ENCODE results near the gene SLC39A10.
"Not testable (repeated sequence)": the region's sequence is repeated elsewhere in the genome, so short reads cannot be mapped to it uniquely, and the experiment has no call there.

SLC39A10 gene

GRCh38 chr2:195632856-195633572, 24.0 kb upstream of the SLC39A10 start:
- H3K9me3 ChIP-seq (ENCODE audit: control insufficient read depth, low read depth, low read length), result no peaks in the 10 kb centered on the region
- H3K27ac ChIP-seq (ENCODE audit: low read length), result no peak overlapping the region

GRCh38 chr2:195633573-195633870, 23.5 kb upstream of the SLC39A10 start:
- no peak overlapping the region for H3K9ac ChIP-seq (ENCODE audit: low read length)
- H3K27ac ChIP-seq (ENCODE audit: low read length), result no peak overlapping the region
- H3K4me1 ChIP-seq (ENCODE audit: control insufficient read depth, low read depth, low read length), result no peaks in the 10 kb centered on the region
- no peaks in the 10 kb centered on the region for H3K27me3 ChIP-seq (ENCODE audit: control insufficient read depth, insufficient read depth, low read length)
- H3K4me3 ChIP-seq (ENCODE audit: low read length), result no peak overlapping the region
- H3K36me3 ChIP-seq (ENCODE audit: control insufficient read depth, low read depth, low read length), result no peaks in the 10 kb centered on the region
- no peaks in the 10 kb centered on the region for H3K9me3 ChIP-seq (ENCODE audit: control insufficient read depth, low read depth, low read length)

More at GRCh38 chr2:195632856-195633572, 24.0 kb upstream of the SLC39A10 start:
- Histone ChIP-seq H3K4me1 (ENCODE audit: control insufficient read depth, low read depth, low read length) (no peaks in the 10 kb centered on the region), H3K27me3 (ENCODE audit: control insufficient read depth, insufficient read depth, low read length) (no peaks in the 10 kb centered on the region), H3K4me3 (ENCODE audit: low read length) (no peak overlapping the region), H3K9ac (ENCODE audit: low read length) (no peak overlapping the region), H3K36me3 (ENCODE audit: control insufficient read depth, low read depth, low read length) (no peaks in the 10 kb centered on the region)

- H3K36me3 ChIP-seq (ENCODE audit: control insufficient read depth, low read depth, low read length), result no peaks in the 10 kb centered on the region
- no peak overlapping the region for H3K9ac ChIP-seq (ENCODE audit: low read length)
Observed at GRCh38 chr2:195633974-195634373, 23.1 kb upstream of the SLC39A10 start.

GRCh38 chr2:195636890-195637289, 20.1 kb upstream of the SLC39A10 start:
- Histone ChIP-seq H3K27me3 (ENCODE audit: control insufficient read depth, insufficient read depth, low read length) (no peaks in the 10 kb centered on the region), H3K27ac (ENCODE audit: low read length) (no peak overlapping the region), H3K4me1 (ENCODE audit: control insufficient read depth, low read depth, low read length) (peaks cover under 1% of the 10 kb centered on the region), H3K36me3 (ENCODE audit: control insufficient read depth, low read depth, low read length) (no peaks in the 10 kb centered on the region), H3K9me3 (ENCODE audit: control insufficient read depth, low read depth, low read length) (no peaks in the 10 kb centered on the region), H3K4me3 (ENCODE audit: low read length) (no peak overlapping the region), H3K9ac (ENCODE audit: low read length) (no peak overlapping the region)

More at GRCh38 chr2:195633974-195634373, 23.1 kb upstream of the SLC39A10 start:
- no peaks in the 10 kb centered on the region for H3K9me3 ChIP-seq (ENCODE audit: control insufficient read depth, low read depth, low read length)
- H3K4me3 ChIP-seq (ENCODE audit: low read length), result no peak overlapping the region
- no peaks in the 10 kb centered on the region for H3K27me3 ChIP-seq (ENCODE audit: control insufficient read depth, insufficient read depth, low read length)
- no peak overlapping the region for H3K27ac ChIP-seq (ENCODE audit: low read length)
- H3K4me1 ChIP-seq (ENCODE audit: control insufficient read depth, low read depth, low read length), result no peaks in the 10 kb centered on the region

GRCh38 chr2:195638750-195639149, 18.3 kb upstream of the SLC39A10 start:
- Histone ChIP-seq H3K36me3 (ENCODE audit: control insufficient read depth, low read depth, low read length) (no peaks in the 10 kb centered on the region), H3K27me3 (ENCODE audit: control insufficient read depth, insufficient read depth, low read length) (no peaks in the 10 kb centered on the region), H3K4me1 (ENCODE audit: control insufficient read depth, low read depth, low read length) (peaks cover 7% of the 10 kb centered on the region), H3K4me3 (ENCODE audit: low read length) (no peak overlapping the region), H3K9ac (ENCODE audit: low read length) (no peak overlapping the region), H3K9me3 (ENCODE audit: control insufficient read depth, low read depth, low read length) (no peaks in the 10 kb centered on the region), H3K27ac (ENCODE audit: low read length) (no peak overlapping the region)

- no peak overlapping the region for H3K27ac ChIP-seq (ENCODE audit: low read length)
- H3K9ac ChIP-seq (ENCODE audit: low read length), result no peak overlapping the region
- H3K36me3 ChIP-seq (ENCODE audit: control insufficient read depth, low read depth, low read length), result no peaks in the 10 kb centered on the region
- no peak overlapping the region for H3K4me3 ChIP-seq (ENCODE audit: low read length)
- H3K4me1 ChIP-seq (ENCODE audit: control insufficient read depth, low read depth, low read length), result peaks cover 7% of the 10 kb centered on the region
- H3K9me3 ChIP-seq (ENCODE audit: control insufficient read depth, low read depth, low read length), result no peaks in the 10 kb centered on the region
- no peaks in the 10 kb centered on the region for H3K27me3 ChIP-seq (ENCODE audit: control insufficient read depth, insufficient read depth, low read length)
Observed at GRCh38 chr2:195639238-195639858, 17.7 kb upstream of the SLC39A10 start.

- Histone ChIP-seq H3K9me3 (ENCODE audit: control insufficient read depth, low read depth, low read length) (no peaks in the 10 kb centered on the region), H3K36me3 (ENCODE audit: control insufficient read depth, low read depth, low read length) (no peaks in the 10 kb centered on the region), H3K4me1 (ENCODE audit: control insufficient read depth, low read depth, low read length) (peaks cover 7% of the 10 kb centered on the region), H3K27me3 (ENCODE audit: control insufficient read depth, insufficient read depth, low read length) (no peaks in the 10 kb centered on the region), H3K4me3 (ENCODE audit: low read length) (no peak overlapping the region), H3K9ac (ENCODE audit: low read length) (no peak overlapping the region), H3K27ac (ENCODE audit: low read length) (no peak overlapping the region)
Observed at GRCh38 chr2:195639959-195640358, 17.1 kb upstream of the SLC39A10 start.

GRCh38 chr2:195642027-195642678, 14.9 kb upstream of the SLC39A10 start:
- H3K9ac ChIP-seq (ENCODE audit: low read length), result no peak overlapping the region
- no peak overlapping the region for H3K27ac ChIP-seq (ENCODE audit: low read length)
- H3K36me3 ChIP-seq (ENCODE audit: control insufficient read depth, low read depth, low read length), result no peaks in the 10 kb centered on the region
- peaks cover 18% of the 10 kb centered on the region for H3K4me1 ChIP-seq (ENCODE audit: control insufficient read depth, low read depth, low read length)
- no peaks in the 10 kb centered on the region for H3K27me3 ChIP-seq (ENCODE audit: control insufficient read depth, insufficient read depth, low read length)
- no peak overlapping the region for H3K4me3 ChIP-seq (ENCODE audit: low read length)
- H3K9me3 ChIP-seq (ENCODE audit: control insufficient read depth, low read depth, low read length), result no peaks in the 10 kb centered on the region

- H3K27me3 ChIP-seq (ENCODE audit: control insufficient read depth, insufficient read depth, low read length), result no peaks in the 10 kb centered on the region
- no peak overlapping the region for H3K4me3 ChIP-seq (ENCODE audit: low read length)
- no peak overlapping the region for H3K9ac ChIP-seq (ENCODE audit: low read length)
- no peaks in the 10 kb centered on the region for H3K9me3 ChIP-seq (ENCODE audit: control insufficient read depth, low read depth, low read length)
- no peaks in the 10 kb centered on the region for H3K36me3 ChIP-seq (ENCODE audit: control insufficient read depth, low read depth, low read length)
- no peak overlapping the region for H3K27ac ChIP-seq (ENCODE audit: low read length)
- H3K4me1 ChIP-seq (ENCODE audit: control insufficient read depth, low read depth, low read length), result peaks cover 21% of the 10 kb centered on the region
Observed at GRCh38 chr2:195642679-195643068, 14.4 kb upstream of the SLC39A10 start.

- H3K9ac ChIP-seq (ENCODE audit: low read length); H3K27ac ChIP-seq (ENCODE audit: low read length); H3K4me3 ChIP-seq (ENCODE audit: low read length); H3K27me3 ChIP-seq (ENCODE audit: control insufficient read depth, insufficient read depth, low read length); H3K36me3 ChIP-seq (ENCODE audit: control insufficient read depth, low read depth, low read length); H3K9me3 ChIP-seq (ENCODE audit: control insufficient read depth, low read depth, low read length): not testable (repeated sequence)
- peaks cover 21% of the 10 kb centered on the region for H3K4me1 ChIP-seq (ENCODE audit: control insufficient read depth, low read depth, low read length)
Observed at GRCh38 chr2:195644708-195645107, 12.3 kb upstream of the SLC39A10 start.

- Histone ChIP-seq H3K27ac (ENCODE audit: low read length) (no peak overlapping the region), H3K4me1 (ENCODE audit: control insufficient read depth, low read depth, low read length) (peaks cover 21% of the 10 kb centered on the region), H3K9me3 (ENCODE audit: control insufficient read depth, low read depth, low read length) (no peaks in the 10 kb centered on the region), H3K27me3 (ENCODE audit: control insufficient read depth, insufficient read depth, low read length) (no peaks in the 10 kb centered on the region), H3K4me3 (ENCODE audit: low read length) (no peak overlapping the region), H3K36me3 (ENCODE audit: control insufficient read depth, low read depth, low read length) (no peaks in the 10 kb centered on the region), H3K9ac (ENCODE audit: low read length) (no peak overlapping the region)
Observed at GRCh38 chr2:195645413-195645812, 11.6 kb upstream of the SLC39A10 start.

- H3K9ac ChIP-seq (ENCODE audit: low read length), result no peak overlapping the region
- H3K27me3 ChIP-seq (ENCODE audit: control insufficient read depth, insufficient read depth, low read length), result no peaks in the 10 kb centered on the region
- no peaks in the 10 kb centered on the region for H3K36me3 ChIP-seq (ENCODE audit: control insufficient read depth, low read depth, low read length)
- H3K4me3 ChIP-seq (ENCODE audit: low read length), result no peak overlapping the region
- H3K4me1 ChIP-seq (ENCODE audit: control insufficient read depth, low read depth, low read length), result peaks cover 21% of the 10 kb centered on the region
- H3K9me3 ChIP-seq (ENCODE audit: control insufficient read depth, low read depth, low read length), result no peaks in the 10 kb centered on the region
- H3K27ac ChIP-seq (ENCODE audit: low read length), result no peak overlapping the region
Observed at GRCh38 chr2:195646424-195646823, 10.6 kb upstream of the SLC39A10 start.

Data from iPS-18a (cell line).